HG03066 (cell line): ENCODE data around the gene CMIP.

Experiments
- ATAC-seq: cut with Tn5 transposase; IDR thresholded peaks from one replicate; pipeline ENCODE4 v1.9.1; 2021; ENCODE audit warnings: low read depth; ENCODE audit not compliant: unreplicated experiment

The CMIP gene

DNA sequence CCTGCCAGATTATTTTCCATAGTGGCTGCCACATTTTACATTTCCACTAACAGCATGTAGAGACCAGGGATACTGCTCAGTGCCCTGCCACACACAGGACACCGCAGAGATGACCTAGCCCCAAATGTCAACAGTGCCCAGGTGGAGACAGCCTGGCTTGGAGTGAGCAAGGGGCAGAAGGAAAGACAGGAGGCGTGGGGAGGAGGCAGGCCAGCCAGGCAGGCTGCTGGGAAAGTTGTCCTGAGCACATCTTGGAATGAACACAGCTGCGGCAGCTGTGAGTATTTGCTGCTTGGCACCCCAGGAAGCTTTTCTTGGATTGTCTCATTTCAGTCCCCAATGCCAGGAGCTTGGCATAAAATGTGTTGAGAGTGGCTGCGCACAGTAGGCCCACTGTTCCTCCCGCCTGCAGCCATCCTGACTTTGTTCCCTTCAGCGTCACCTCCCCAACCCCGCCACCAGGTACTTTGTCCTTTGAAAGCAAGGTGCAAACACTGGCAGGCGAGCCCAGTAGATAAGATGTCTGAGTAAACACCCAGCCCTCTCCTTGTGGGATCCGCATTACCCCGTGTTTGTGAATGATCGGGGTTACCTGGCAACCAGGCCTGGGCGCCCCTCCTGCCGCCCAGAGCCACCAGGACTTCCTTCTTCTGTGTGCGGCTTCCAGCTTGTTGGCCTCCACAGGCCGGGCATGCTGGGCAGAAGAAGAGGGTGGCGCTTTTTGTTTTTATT lies 114.0 kb downstream of the CMIP start:
- ATAC-seq: no peak

DNA sequence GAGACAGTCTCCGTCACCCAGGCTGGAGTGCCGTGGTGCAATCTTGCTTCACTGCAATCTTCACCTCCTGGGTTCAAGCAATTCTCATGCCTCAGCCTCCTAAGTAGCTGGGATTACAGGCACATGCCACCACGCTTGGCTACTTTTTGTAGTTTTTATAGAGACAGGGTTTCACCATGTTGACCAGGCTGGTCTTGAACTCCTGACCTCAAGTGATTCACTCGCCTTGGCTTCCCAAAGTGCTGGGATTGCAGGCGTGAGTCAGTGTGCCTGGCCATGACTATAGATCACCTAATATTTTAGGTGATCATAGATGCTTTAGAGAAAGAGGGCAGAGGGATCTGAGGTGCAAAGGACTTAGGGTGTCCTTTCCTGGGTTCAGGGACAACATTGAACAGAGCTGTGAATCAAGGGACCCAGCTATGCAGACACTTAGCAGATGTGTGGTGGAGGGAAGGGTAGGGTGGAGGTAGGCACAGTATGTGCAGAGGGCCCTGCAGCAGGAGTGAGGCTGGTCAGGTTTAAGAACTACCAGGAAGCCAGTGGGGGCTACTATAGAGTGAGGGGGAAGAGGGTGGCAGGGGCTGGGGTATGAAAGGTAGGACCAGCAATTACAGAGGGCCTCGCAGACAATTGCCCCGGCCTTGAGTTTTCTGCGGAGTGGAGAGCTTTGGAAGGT lies 116.5 kb downstream of the CMIP start:
- no peak for ATAC-seq

DNA sequence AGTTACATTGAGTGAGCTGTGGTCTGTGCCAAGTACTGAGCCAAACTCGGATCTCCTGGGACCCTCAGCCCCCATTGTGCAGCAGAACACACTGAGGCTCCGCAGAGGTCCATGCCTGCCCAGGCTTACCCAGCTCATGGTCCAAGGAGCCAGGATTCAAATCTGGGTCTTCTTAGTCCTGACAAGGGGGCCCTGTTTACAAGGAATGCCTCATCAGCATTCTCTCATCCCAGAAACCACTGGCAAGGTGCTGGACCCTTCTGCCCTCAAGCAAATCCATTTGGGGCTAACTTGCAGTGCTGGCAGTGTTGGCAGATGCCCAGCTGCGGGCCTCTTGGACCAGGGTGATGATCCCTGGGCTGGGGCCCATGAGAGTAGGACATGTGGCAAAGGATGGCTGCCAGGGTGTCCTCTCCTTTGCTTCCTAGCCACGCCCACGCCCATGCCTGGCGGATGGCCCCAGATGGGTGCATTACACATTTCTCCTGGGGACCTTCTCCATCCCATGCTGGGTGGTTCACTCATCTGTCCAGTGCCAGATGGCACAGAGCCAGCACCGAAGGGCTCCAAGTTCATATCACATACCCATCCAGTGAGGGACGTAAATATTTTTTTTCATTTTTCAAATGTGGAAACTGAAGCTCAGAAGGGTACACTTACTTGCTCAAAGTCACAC lies 117.7 kb downstream of the CMIP start:
- ATAC-seq: no peak

DNA sequence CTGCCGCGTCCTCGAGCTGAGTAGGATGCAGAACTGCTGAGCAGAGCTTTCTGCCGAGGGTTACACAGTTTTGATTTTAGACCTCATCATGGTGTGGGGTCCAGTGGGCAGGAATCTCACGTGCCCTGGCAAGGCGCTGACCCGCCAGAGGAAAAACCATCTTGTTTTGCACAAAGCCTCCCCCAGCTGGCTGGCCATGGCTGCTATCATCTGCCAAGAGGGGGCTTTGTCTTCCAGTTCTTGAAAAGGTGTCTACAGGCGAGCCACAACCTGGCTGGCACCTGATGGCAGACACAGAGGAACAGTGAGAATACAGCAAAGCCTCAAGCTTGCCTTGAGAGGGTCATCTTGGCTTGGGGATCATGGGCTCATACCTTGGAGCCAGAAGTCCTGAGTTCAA lies 118.3 kb downstream of the CMIP start:
- no peak for ATAC-seq

DNA sequence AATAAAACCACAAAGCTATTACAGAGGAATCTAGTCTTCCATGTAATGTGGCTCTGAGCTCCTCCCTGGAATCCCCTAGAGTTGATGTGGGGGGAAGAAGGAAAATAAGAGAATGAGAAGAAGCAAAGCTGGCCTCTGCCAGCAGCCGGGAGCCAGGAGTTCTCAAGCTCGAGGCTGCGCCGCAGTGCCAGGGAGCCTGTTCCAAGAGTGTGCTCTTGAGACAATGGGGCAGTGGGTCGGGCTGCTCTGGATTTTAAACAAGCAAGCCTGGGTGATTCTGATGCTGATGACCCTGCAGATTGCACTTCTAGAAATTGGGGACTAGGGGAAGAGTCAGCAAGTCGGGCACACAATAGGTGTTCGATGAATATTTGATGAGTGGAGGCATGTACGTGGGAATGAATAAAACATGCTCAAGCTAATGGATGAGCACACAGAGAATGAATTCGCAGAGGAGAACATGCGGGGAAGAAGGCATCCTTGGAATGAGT lies 119.9 kb downstream of the CMIP start:
- ATAC-seq: no peak

DNA sequence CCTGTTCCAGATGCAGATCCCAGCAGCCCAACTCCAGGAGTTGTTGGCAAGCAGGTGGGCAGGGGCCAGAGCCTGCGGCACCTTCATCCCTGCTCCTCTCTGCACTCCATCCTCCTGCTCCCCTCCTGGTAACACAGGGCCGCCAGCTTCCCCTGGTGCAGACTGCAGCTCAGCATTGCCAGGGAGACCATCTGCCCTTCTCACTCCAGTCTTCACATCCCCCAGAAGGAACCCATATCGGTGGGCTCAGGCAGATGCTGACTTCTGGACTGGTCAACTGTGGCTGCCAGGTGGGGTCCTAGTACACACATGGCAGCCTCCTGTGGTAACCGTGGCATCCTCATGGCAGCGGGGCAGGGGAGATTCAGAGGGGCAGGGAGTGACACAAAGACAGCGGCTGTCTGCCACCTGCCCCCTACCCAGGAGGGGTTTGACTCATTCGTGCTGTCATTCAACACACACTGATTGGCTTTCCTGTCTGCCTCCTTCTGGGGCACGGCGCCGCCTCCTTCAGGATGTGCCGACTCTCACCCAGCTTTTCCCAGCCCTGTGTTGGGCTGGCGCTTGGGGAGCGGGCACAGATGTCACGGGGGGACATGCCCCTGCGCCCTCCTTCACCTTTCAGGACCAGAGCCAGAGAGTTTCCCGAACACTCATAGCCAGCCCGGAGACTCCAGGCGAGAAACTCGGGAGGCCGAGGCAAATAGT lies 120.9 kb downstream of the CMIP start:
- no peak for ATAC-seq

DNA sequence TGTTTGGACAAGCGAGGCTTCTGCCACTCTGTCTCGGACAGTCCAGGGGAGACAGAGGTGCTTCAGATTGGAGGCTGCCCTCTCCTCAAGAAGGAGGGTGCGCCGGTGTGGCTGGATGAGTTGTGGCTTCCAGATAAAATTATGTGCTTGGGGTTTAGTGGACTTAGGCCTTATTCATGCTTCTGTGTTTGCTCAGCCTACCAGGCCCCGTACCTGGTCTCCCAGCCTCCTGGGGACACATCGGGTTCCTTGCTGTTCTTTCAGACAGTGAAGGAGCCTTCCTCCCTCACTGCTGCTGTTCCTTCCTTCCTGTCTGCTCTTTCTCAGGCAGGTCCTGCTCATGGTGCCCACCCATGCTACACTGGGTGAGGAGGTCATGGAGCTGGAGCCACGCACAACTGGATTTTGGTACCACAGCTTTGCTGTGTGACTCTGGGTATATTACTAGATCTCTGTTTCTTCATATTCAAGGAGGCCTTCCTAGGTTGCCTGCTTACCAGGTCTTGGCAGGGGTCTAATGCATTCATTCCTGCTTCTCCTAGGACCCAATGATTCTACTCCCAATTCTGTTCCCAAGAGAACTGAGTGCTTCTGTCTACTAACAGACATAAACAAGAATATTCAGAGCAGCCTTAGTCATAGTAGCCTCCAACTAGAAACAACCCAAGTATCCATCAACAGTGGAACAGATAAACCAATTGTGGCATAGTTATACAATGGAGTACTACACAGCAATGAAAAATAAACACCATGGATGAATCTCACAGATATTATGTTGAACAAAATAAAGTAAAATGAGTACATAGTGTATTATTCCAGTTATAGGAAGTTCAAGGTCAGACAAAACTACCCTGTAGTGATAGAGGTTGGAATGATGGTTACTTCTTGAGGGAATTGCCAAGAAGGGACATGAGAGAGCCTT lies 121.7 kb downstream of the CMIP start:
- ATAC-seq: no peak

DNA sequence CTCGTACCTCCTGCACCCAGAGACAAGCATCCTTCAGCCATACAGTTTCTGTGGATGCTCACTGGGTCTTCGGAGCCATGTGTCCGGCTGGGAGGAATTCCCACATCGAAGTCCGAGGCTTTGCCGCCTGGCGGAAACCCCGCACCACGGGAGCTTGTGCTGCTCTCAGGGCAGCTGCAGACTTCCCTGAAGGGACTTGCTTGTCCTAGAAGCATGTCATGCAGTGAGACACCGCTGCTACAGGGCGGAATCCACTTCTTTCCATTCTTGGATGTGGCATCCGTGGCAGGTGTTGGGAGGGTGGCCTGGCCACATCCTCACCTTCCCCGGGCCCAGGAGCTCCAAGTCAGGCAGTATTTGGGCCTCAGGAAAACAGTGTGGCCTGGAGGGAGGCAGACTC lies 122.5 kb downstream of the CMIP start:
- ATAC-seq: no peak

DNA sequence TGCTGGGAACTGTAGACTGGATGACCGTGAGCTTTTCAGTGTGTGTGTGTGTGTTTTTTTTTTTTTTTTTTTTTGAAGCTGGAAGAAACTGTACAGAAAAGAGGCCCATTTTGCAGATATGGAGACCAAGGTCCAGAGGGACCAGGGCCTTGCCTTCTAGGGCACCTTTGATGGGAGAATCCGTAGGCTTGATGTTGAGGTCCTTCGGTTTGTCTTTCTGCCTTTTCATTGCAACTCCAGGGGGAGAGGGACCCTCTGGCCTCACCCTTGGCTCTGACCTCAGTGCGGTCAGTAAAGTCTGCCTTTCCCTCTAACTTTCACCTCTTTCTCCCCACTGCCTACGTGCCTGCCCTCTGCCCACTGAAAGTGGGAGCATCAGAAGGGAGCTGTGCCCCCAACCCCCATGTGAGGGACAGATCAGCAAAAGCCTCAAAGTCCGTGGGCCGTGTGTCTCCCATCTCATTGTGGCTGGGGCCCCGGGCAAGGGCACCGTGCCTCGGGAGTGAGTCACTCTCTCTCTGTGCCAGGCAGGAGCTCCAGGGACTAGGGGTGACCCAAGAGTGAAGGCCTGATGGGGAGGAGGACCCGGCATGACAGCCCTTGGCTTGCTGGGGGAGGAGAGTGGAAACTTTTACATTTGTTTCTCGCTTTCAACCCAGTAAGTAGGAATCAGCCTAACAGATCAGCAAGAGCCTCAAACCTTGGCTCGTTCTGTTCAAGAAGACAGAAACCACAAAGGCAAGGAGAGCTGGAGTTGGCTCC lies 123.6 kb downstream of the CMIP start:
- no peak for ATAC-seq

DNA sequence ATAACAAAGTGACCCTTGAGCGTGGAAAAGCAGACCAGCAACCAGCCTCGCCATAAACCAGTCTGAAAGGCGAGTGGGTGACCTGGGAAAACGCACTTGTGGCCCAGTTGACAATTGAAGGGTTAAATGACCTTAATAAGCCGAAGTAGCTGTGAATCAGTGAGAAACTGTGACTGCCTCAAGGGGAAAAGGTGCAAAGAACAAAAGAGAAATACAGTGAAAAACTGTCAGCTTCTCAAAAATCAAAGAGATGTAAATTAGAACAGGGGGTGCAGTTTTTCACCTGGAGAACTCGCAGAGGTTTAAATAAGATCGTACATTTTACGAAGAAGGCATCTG lies 124.1 kb downstream of the CMIP start:
- no peak for ATAC-seq

DNA sequence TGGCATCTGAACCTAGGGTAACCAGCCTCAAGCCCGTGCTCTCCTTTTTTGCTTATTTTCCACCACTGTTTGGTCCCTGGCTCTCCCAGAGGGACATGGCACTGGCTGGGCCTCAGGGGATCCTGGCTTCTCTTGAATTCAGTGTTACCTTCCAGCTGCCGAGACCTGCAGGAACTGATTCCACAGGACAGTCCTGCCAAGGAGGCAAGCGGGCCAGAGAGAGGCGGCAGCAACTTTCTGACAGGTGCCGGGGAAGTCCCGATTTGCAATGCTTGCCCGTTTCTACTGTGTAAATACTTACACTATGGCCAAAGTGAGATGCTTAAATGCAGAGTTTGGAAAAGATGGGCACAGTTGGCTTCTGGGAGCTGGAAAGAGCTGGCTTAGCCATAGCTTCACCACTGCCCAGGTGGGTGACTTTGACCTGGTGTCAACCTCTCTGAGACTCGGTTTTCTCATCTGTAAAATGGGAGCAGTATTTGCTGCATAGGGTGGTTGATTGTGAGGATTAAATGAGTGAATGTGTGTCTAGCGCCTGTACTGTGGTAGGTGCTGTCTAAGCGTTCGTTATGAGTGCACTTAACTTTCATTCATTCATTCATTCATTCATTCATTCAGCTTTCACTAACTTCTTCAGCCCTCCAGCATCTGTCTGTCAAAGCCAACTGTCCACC lies 124.9 kb downstream of the CMIP start:
- ATAC-seq: no peak

DNA sequence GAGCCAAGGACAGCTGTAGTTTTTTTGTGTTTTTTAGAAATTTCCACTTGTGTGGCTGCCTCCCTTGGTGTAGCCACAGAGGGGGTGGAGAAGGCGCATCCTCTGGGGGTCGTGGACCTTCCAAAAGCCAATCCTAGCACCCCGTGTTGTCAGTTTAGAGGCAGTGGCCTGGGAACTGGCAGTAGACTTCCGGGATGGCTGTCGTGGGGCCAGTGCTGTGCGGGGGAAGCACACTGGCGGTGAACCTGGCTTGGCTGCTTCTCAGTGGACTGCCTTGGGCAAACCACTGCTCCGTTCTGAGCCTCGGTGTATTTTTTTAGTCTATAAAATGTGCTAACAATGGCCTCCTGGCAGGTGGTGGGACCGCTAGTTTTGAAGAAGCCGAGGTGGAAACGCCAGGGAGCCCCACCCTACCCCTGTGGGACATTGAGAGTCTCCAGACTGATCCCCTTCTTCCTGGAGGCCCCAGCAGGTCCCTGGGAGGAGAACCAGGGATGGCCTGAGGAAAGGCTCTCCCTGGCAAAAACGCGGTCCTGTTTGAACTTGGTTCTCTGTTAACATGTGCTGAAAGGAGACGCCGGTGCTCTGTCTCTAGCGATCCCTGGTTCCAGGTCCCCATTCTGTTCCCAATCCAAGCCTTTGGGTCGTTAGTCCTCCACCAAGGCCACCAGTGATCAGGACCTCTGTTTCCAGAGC lies 125.7 kb downstream of the CMIP start:
- ATAC-seq: no peak

DNA sequence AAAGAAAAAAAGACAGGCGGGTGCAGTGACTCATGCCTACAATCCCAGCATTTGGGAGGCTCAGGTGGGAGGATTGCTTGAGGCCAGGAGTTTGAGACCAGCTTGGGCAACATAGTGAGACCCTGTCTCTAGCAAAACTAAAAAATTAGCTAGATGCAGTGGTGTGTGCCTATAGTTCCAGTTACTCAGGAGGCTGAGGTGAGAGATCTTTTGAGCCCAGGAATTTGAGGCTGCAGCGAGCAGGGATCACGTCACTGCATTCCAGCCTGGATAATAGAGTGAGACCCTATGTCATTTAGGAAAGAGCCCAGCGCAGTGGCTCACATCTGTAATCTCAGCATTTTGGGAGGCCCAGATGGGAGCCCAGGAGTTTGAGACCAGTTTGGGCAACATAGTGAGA lies 126.6 kb downstream of the CMIP start:
- no peak for ATAC-seq

DNA sequence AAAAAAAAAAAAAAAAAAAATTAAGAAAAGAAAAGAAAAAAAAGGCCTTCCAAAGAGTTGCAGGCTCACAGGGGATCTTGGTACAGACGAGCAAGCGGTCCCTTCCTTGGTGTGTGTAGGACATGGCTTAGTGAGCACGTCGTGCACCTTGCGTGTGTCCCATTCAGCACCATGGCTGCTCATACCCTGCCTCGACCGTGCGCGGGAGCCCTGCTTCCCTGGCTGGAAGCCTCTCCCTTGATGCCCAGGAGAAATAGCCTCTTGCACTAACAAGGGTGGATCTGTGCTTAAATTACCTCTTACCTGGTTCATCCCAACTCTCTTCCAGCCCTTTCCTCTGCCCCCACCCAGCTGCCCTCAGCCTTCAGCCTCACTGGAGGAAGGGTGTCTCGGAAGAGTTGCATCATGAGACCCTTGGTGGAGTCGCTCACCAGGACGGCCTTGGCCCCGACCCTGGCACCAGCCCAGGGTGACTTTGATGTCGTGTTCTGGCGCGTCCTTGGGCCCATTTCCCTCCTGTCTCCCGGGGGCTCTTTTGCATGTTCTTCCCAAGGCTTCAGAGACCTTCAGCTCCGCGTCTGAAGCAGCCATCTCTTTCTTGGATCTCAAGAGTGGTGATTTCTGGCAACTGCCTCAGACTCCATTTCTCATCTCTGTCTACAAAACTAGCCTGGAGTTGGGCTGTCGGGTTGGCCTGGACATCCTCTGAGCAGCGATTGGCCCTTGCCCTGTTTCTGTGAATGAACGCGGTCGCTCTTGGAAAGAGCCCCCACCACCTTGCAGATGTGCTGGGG lies 127.2 kb downstream of the CMIP start:
- no peak for ATAC-seq

DNA sequence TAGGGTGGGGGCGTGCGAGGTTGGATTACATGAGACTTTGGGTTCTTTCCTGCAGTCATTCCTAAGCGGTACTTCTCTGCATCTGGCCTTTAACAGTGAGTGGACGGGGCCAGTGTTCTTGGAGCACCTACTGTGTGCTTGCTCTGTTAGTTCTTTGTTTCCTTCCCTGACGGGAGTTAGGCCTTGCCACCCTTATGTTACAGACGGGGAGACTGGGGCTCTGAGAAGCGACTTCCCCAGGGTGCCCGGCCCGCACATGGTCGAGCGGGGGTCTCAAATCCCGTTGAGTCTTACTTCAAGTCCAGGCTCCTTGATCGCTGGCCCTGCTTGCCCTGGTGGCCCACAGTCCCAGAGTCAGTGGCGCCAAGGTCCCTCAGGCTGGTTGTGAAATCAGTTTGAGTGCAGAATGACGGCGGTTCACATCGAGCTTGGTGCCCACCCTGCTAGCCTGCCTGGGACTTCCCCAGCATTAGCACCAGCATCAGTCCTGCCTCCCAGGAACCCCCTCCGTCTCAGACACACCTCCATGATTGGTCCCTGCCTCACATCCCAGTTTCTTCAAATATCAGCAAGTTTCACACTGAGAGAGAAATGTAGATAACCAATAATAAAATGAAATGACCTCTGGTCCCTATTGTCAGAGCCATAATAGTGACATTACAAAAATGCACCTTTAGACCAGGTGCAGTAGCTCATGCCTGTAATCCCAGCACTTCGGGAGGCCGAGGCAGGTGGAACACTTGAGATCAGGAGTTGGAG lies 128.0 kb downstream of the CMIP start:
- no peak for ATAC-seq

DNA sequence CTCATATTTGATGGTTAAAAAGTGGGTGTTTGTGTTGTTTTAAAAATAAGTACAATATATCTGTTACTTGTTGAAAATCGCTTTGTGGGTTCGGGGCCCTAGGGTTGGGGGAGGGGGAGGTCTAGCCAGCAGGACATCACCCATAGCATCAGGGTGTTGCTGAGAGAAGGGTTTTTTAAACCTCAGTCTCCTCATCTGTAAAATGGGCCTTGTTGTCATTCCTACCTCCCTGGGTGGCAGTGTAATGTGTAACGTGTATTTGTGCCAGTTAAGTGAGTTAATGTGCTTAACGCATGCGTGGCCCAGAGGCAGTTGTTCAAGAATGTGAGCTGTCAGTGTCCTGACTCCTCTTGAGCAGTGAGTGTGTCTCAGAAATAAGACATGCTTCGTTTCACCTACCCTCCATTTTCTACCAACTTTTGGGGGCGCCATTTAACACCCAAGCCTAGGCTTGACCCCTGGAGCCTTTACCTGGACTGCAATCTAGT lies 129.0 kb downstream of the CMIP start:
- no peak for ATAC-seq

DNA sequence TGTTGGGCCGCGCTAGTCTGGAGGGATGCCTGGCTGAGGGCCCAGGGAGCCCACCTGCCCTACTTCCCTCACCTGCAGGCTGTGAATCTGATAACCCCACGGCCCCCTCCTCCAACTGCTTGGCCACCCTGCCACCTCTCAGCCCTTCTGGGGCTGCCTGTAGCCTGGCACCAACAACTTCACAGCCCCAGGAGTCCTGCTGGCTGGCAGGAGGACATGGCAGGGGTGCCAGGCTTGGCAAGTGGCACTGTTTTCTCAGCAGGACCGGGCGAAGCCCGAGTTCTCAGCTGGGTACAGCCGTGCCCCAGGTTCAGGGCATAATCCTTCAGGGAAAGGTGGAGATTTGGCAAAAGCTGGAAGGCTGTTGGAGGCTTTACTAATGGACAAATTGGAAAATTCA lies 129.6 kb downstream of the CMIP start:
- ATAC-seq: no peak
